ENCODE data around the gene TRIM59.

The TRIM59 gene

DNA sequence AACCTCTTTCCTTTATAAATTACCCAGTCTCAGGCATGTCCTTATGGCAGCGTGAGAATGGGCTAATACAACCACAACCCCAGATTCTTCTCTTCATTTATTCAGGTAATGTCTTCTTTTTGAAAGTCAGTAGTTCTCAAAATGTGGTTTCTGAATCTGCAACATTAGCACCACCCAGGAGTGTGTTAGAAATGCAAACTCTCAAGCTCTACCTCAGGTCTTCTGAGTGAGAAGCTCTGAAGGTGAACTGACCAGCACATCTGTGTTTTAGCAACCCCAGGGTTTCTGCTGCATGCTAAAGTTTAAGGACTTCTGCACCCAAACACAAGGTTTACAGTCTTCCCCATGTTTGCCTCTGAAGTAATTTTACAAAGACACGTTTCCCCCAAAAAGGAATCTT, 22.3 kb upstream of the TRIM59 start:
- Histone ChIP-seq H3K4ac (ENCODE audit: low read depth in 1 of 2, low read length in 2 of 2) (no peak overlapping the region), H2BK5ac (ENCODE audit: low read depth, low read length, poor library complexity, severe bottlenecking) (no peak overlapping the region), H3K9me3 (ENCODE audit: control insufficient read depth, low read length) (peaks cover 8% of the 10 kb centered on the region), H4K91ac (ENCODE audit: low read length) (no peak overlapping the region), H3K4me2 (ENCODE audit: low read length, poor library complexity, severe bottlenecking) (no peak overlapping the region), H3K27ac (ENCODE audit: low read length, poor library complexity, severe bottlenecking) (no peak overlapping the region), H3K14ac (ENCODE audit: low read length in 2 of 2) (no peak overlapping the region), H3K27me3 (ENCODE audit: control insufficient read depth in 1 of 2, insufficient read depth in 1 of 2, low read length in 2 of 2) (no peaks in the 10 kb centered on the region), H2BK120ac (ENCODE audit: low read depth, low read length) (no peak overlapping the region), H2AK5ac (ENCODE audit: low read length, severe bottlenecking) (no peak overlapping the region), H3K36me3 (ENCODE audit: control insufficient read depth in 1 of 2, insufficient read depth in 2 of 2, low read depth in 1 of 2, low read length in 2 of 2) (no peaks in the 10 kb centered on the region), H3K4me1 (ENCODE audit: control insufficient read depth, insufficient read depth, low read depth, low read length) (peaks cover 2% of the 10 kb centered on the region), H2BK12ac (ENCODE audit: low read length in 2 of 2) (no peak overlapping the region), H4K8ac (ENCODE audit: low read length) (no peak overlapping the region), H3K4me3 (ENCODE audit: insufficient read depth in 1 of 2, low read depth in 1 of 2, low read length in 2 of 2) (no peak overlapping the region), H3K23ac (ENCODE audit: low read length in 2 of 2) (no peak overlapping the region), H2BK15ac (ENCODE audit: low read depth, poor library complexity, severe bottlenecking) (no peak overlapping the region), H3K79me1 (replicated peaks; ENCODE audit: low read length, poor library complexity, severe bottlenecking) (no peaks in the 10 kb centered on the region), H3K9ac (ENCODE audit: low read length) (no peak overlapping the region), H3K18ac (ENCODE audit: low read depth in 1 of 2, low read length in 2 of 2) (no peak overlapping the region), H2AFZ (ENCODE audit: low read depth, low read length) (no peak overlapping the region)
- WGBS, result 76% methylated on average over 1 of the region's 2 CpGs
- no peak for DNase-seq

DNA sequence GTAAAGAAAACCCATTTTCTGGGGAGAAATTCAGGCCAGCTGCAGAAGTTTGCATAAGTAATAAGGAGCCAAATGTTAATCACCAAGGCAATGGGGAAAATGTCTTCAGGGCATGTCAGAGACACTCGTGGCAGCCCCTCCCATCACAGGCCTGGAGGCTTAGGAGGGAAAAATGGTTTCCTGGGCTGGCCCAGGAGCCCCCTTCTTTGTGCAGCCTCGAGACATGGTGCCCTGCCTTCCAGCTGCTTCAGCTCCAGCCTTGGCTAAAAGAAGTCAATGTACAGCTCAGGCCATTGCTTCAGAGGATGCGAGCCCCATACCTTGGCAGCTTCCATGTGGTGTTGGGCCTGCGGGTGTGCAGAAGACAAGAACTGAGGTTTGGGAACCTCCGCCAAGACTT, 20.6 kb upstream of the TRIM59 start:
- no peaks in the 10 kb centered on the region for H3K79me1 ChIP-seq (replicated peaks; ENCODE audit: low read length, poor library complexity, severe bottlenecking)

DNA sequence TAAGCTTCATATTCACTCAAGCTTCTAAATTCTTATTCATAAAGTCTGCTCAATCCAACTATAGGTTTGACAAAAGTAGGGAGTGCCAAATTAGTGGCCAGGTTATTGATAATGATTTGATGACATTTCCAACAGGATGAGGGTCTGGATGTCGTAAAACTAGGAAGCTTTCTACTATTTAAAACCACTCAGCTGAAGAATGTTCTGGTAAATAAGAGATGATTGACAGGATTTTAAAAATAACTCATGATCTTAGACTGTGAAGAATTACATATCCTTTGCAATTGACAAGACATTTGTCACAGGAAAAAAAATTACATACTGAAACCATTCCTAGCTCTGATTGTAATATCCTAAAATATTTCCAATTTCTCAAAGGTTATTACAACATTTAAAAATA, 15.4 kb upstream of the TRIM59 start:
- Histone ChIP-seq H3K79me1 (replicated peaks; ENCODE audit: low read length, poor library complexity, severe bottlenecking) (no peaks in the 10 kb centered on the region), H3K23ac (ENCODE audit: low read length in 2 of 2) (no peak overlapping the region), H2AK5ac (ENCODE audit: low read length, severe bottlenecking) (no peak overlapping the region), H3K14ac (ENCODE audit: low read length in 2 of 2) (no peak overlapping the region), H3K4me1 (ENCODE audit: control insufficient read depth, insufficient read depth, low read depth, low read length) (no peaks in the 10 kb centered on the region), H3K4me3 (ENCODE audit: insufficient read depth in 1 of 2, low read depth in 1 of 2, low read length in 2 of 2) (no peak overlapping the region), H3K27me3 (ENCODE audit: control insufficient read depth in 1 of 2, insufficient read depth in 1 of 2, low read length in 2 of 2) (no peaks in the 10 kb centered on the region), H2BK12ac (ENCODE audit: low read length in 2 of 2) (no peak overlapping the region), H3K36me3 (ENCODE audit: control insufficient read depth in 1 of 2, insufficient read depth in 2 of 2, low read depth in 1 of 2, low read length in 2 of 2) (no peaks in the 10 kb centered on the region), H4K91ac (ENCODE audit: low read length) (no peak overlapping the region), H3K27ac (ENCODE audit: low read length, poor library complexity, severe bottlenecking) (no peak overlapping the region), H2BK5ac (ENCODE audit: low read depth, low read length, poor library complexity, severe bottlenecking) (no peak overlapping the region), H3K9me3 (ENCODE audit: control insufficient read depth, low read length) (peaks cover under 1% of the 10 kb centered on the region), H2BK120ac (ENCODE audit: low read depth, low read length) (no peak overlapping the region), H3K4ac (ENCODE audit: low read depth in 1 of 2, low read length in 2 of 2) (no peak overlapping the region), H2BK15ac (ENCODE audit: low read depth, poor library complexity, severe bottlenecking) (no peak overlapping the region), H3K18ac (ENCODE audit: low read depth in 1 of 2, low read length in 2 of 2) (no peak overlapping the region), H4K8ac (ENCODE audit: low read length) (no peak overlapping the region), H2AFZ (ENCODE audit: low read depth, low read length) (no peak overlapping the region), H3K4me2 (ENCODE audit: low read length, poor library complexity, severe bottlenecking) (no peak overlapping the region), H3K9ac (ENCODE audit: low read length) (no peak overlapping the region)
- no peak for DNase-seq
- 100% methylated on average over 1 of the region's 1 CpG for WGBS

More for the DNA sequence above, 20.6 kb upstream of the TRIM59 start:
- Histone ChIP-seq H2BK12ac (ENCODE audit: low read length in 2 of 2) (no peak overlapping the region), H3K27ac (ENCODE audit: low read length, poor library complexity, severe bottlenecking) (no peak overlapping the region), H3K23ac (ENCODE audit: low read length in 2 of 2) (no peak overlapping the region), H2BK15ac (ENCODE audit: low read depth, poor library complexity, severe bottlenecking) (no peak overlapping the region), H3K4me2 (ENCODE audit: low read length, poor library complexity, severe bottlenecking) (no peak overlapping the region), H2AFZ (ENCODE audit: low read depth, low read length) (no peak overlapping the region), H2BK5ac (ENCODE audit: low read depth, low read length, poor library complexity, severe bottlenecking) (no peak overlapping the region), H3K18ac (ENCODE audit: low read depth in 1 of 2, low read length in 2 of 2) (no peak overlapping the region), H3K4me3 (ENCODE audit: insufficient read depth in 1 of 2, low read depth in 1 of 2, low read length in 2 of 2) (no peak overlapping the region), H3K36me3 (ENCODE audit: control insufficient read depth in 1 of 2, insufficient read depth in 2 of 2, low read depth in 1 of 2, low read length in 2 of 2) (no peaks in the 10 kb centered on the region), H3K14ac (ENCODE audit: low read length in 2 of 2) (no peak overlapping the region), H3K9me3 (ENCODE audit: control insufficient read depth, low read length) (peaks cover 8% of the 10 kb centered on the region), H4K8ac (ENCODE audit: low read length) (no peak overlapping the region), H3K27me3 (ENCODE audit: control insufficient read depth in 1 of 2, insufficient read depth in 1 of 2, low read length in 2 of 2) (no peaks in the 10 kb centered on the region), H2AK5ac (ENCODE audit: low read length, severe bottlenecking) (no peak overlapping the region), H3K9ac (ENCODE audit: low read length) (no peak overlapping the region), H3K4ac (ENCODE audit: low read depth in 1 of 2, low read length in 2 of 2) (no peak overlapping the region), H2BK120ac (ENCODE audit: low read depth, low read length) (no peak overlapping the region), H4K91ac (ENCODE audit: low read length) (no peak overlapping the region), H3K4me1 (ENCODE audit: control insufficient read depth, insufficient read depth, low read depth, low read length) (peaks cover 2% of the 10 kb centered on the region)
- 83% methylated on average over 5 of the region's 5 CpGs for whole genome bisulfite sequencing
- no peak for DNase-seq

DNA sequence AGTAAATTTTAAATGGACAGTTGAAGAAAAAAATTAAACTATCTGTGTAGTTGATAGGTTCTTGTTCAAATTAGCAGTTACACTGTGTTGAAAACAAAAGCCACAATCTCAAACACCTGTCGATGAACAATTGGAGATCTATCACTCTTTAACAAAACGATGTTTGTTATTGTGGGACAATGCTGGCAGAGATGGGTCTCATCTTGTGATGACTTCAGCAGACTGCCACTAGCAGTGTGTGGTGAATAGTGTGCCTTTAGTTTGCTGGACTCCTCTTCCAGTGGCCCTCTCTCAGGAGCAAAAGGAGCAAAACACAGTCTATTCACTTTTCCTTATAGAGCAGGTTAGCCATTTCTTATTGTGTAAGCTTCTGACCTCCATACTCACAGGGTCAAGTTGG, 14.7 kb upstream of the TRIM59 start:
- DNase-seq, result no peak
- Histone ChIP-seq H3K36me3 (ENCODE audit: control insufficient read depth in 1 of 2, insufficient read depth in 2 of 2, low read depth in 1 of 2, low read length in 2 of 2) (no peaks in the 10 kb centered on the region), H2BK15ac (ENCODE audit: low read depth, poor library complexity, severe bottlenecking) (no peak overlapping the region), H3K79me1 (replicated peaks; ENCODE audit: low read length, poor library complexity, severe bottlenecking) (no peaks in the 10 kb centered on the region), H3K14ac (ENCODE audit: low read length in 2 of 2) (no peak overlapping the region), H3K4ac (ENCODE audit: low read depth in 1 of 2, low read length in 2 of 2) (no peak overlapping the region), H2AK5ac (ENCODE audit: low read length, severe bottlenecking) (no peak overlapping the region), H3K18ac (ENCODE audit: low read depth in 1 of 2, low read length in 2 of 2) (no peak overlapping the region), H3K9me3 (ENCODE audit: control insufficient read depth, low read length) (no peaks in the 10 kb centered on the region), H3K4me1 (ENCODE audit: control insufficient read depth, insufficient read depth, low read depth, low read length) (no peaks in the 10 kb centered on the region), H2BK12ac (ENCODE audit: low read length in 2 of 2) (no peak overlapping the region), H4K91ac (ENCODE audit: low read length) (no peak overlapping the region), H2BK5ac (ENCODE audit: low read depth, low read length, poor library complexity, severe bottlenecking) (no peak overlapping the region), H3K9ac (ENCODE audit: low read length) (no peak overlapping the region), H3K4me2 (ENCODE audit: low read length, poor library complexity, severe bottlenecking) (no peak overlapping the region), H3K27me3 (ENCODE audit: control insufficient read depth in 1 of 2, insufficient read depth in 1 of 2, low read length in 2 of 2) (no peaks in the 10 kb centered on the region), H2AFZ (ENCODE audit: low read depth, low read length) (no peak overlapping the region), H3K4me3 (ENCODE audit: insufficient read depth in 1 of 2, low read depth in 1 of 2, low read length in 2 of 2) (no peak overlapping the region), H3K27ac (ENCODE audit: low read length, poor library complexity, severe bottlenecking) (no peak overlapping the region), H3K23ac (ENCODE audit: low read length in 2 of 2) (no peak overlapping the region), H2BK120ac (ENCODE audit: low read depth, low read length) (no peak overlapping the region), H4K8ac (ENCODE audit: low read length) (no peak overlapping the region)
- 100% methylated on average over 2 of the region's 2 CpGs for WGBS
